GM23338 (cell line): ENCODE results near the gene L3MBTL4. TPM values are rescaled to one million over a fixed set of nuclear protein-coding genes. Genes with fewer than 3 reads are reported as not detected.
A peak's percentile ranks its signal among the peaks of the same experiment; 100 is the strongest.

Source experiments
- ATAC-seq: fragments of 200-7000 bp; cut with Tn5 transposase; 3 replicates; pipeline ENCODE4 v1.9.1; 2020
- DNase-seq: peaks from one replicate; pipeline ENCODE4 v3.0.0-alpha.2; 2015; ENCODE audit warnings: low spot score
- H2AFZ ChIP-seq: fragments of 200-600 bp; sonication (generic); 2 replicates; pipeline ENCODE4 v1.8.0; 2016; ENCODE audit warnings: antibody characterized with exemption, mild to moderate bottlenecking, moderate library complexity
- H3F3A ChIP-seq: fragments of 200-600 bp; sonication (generic); replicated peaks from 2 replicates; pipeline ENCODE4 v1.8.0; 2017; ENCODE audit warnings: antibody characterized with exemption, mixed run types, low read depth
- H3K27ac ChIP-seq: fragments of 200-600 bp; sonication (generic); 2 replicates; pipeline ENCODE4 v1.6.1; 2016; ENCODE audit warnings: low read depth
- H3K27me3 ChIP-seq: fragments of 200-600 bp; sonication (generic); 2 replicates; pipeline ENCODE4 v1.8.0; 2016; ENCODE audit warnings: mild to moderate bottlenecking, mixed run types, moderate library complexity; ENCODE audit not compliant: insufficient read depth
- H3K36me3 ChIP-seq: fragments of 200-600 bp; sonication (generic); 2 replicates; pipeline ENCODE4 v1.8.0; 2016; ENCODE audit warnings: mild to moderate bottlenecking; ENCODE audit not compliant: insufficient read depth
- H3K4me1 ChIP-seq: fragments of 200-600 bp; sonication (generic); 2 replicates; pipeline ENCODE4 v1.8.0; 2016; ENCODE audit warnings: mild to moderate bottlenecking, moderate library complexity; ENCODE audit not compliant: insufficient read depth
- H3K4me2 ChIP-seq: fragments of 200-600 bp; sonication (generic); 2 replicates; pipeline ENCODE4 v1.7.1; 2017; ENCODE audit warnings: mixed run types
- H3K4me3 ChIP-seq: fragments of 200-600 bp; sonication (generic); 2 replicates; pipeline ENCODE4 v1.6.1; 2016; ENCODE audit warnings: mixed run types
- H3K79me2 ChIP-seq: fragments of 200-600 bp; sonication (generic); replicated peaks from 2 replicates; pipeline ENCODE4 v1.8.0; 2017; ENCODE audit warnings: mild to moderate bottlenecking; ENCODE audit not compliant: insufficient read depth
- H3K9me2 ChIP-seq: fragments of 200-600 bp; sonication (generic); 2 replicates; pipeline ENCODE4 v1.8.0; 2017; ENCODE audit not compliant: insufficient read depth
- H4K20me1 ChIP-seq: fragments of 200-600 bp; sonication (generic); replicated peaks from 2 replicates; pipeline ENCODE4 v1.8.0; 2017; ENCODE audit warnings: mild to moderate bottlenecking; ENCODE audit not compliant: insufficient read depth
- H3K27ac Mint-ChIP-seq: 2 replicates; pipeline ENCODE4 v1.8.0; 2020; ENCODE audit warnings: inconsistent platforms, mild to moderate bottlenecking, moderate library complexity, mixed read lengths
- H3K27me3 Mint-ChIP-seq: 3 replicates; pipeline ENCODE4 v1.8.0; 2022; ENCODE audit warnings: low read depth, mild to moderate bottlenecking, moderate library complexity, mixed read lengths, inconsistent platforms; ENCODE audit not compliant: insufficient read depth, poor library complexity
- H3K36me3 Mint-ChIP-seq: 3 replicates; pipeline ENCODE4 v1.8.0; 2021; ENCODE audit warnings: low read depth, mild to moderate bottlenecking, inconsistent platforms, moderate library complexity, mixed read lengths
- H3K4me1 Mint-ChIP-seq: 3 replicates; pipeline ENCODE4 v1.8.0; 2020; ENCODE audit warnings: mild to moderate bottlenecking, inconsistent platforms, mixed read lengths
- H3K4me3 Mint-ChIP-seq: 3 replicates; pipeline ENCODE4 v1.8.0; 2021; ENCODE audit warnings: moderate library complexity, mild to moderate bottlenecking, inconsistent platforms, mixed read lengths
- H3K9me3 Mint-ChIP-seq: 3 replicates; pipeline ENCODE4 v1.8.0; 2020; ENCODE audit warnings: moderate library complexity, mild to moderate bottlenecking, inconsistent platforms, mixed read lengths
- CTCF ChIP-seq, 2 experiments: fragments of 200-600 bp in 1 of 2; sonication (generic) in 1 of 2; conservative IDR thresholded peaks; 2 replicates each; pipeline versions ENCODE4 v1.5.1 to v1.6.1; 2016 to 2017; ENCODE audit warnings: antibody characterized with exemption in 2 of 2, low read depth in 2 of 2, mild to moderate bottlenecking in 2 of 2, moderate library complexity in 1 of 2
- NANOG ChIP-seq: IDR thresholded peaks from 2 replicates; pipeline ENCODE4 v1.6.1; 2016; ENCODE audit warnings: antibody characterized with exemption, borderline replicate concordance
- REST ChIP-seq: IDR thresholded peaks from one replicate; pipeline ENCODE4 v1.6.1; 2018; ENCODE audit warnings: antibody characterized with exemption; ENCODE audit not compliant: unreplicated experiment
- polyA plus RNA-seq: library from polyadenylated mRNA; unstranded; fragments of >200 nt; fragmentation: Nextera tagmentation; extraction: Ambion mirVana; gene quantifications from 2 replicates; pipeline ENCODE4 v1.2.1, GENCODE V29; 2016
- total RNA-seq: library from RNA; depleted of rRNA; stranded (reverse); fragments of >200 nt; shearing (Covaris generic); gene quantifications from 2 replicates; pipeline ENCODE4 v1.2.3, GENCODE V29; 2014

L3MBTL4 gene
- total and polyA plus RNA-seq, 2 experiments from 2014 or later = 0.48 to 2.8 TPM

DNA sequence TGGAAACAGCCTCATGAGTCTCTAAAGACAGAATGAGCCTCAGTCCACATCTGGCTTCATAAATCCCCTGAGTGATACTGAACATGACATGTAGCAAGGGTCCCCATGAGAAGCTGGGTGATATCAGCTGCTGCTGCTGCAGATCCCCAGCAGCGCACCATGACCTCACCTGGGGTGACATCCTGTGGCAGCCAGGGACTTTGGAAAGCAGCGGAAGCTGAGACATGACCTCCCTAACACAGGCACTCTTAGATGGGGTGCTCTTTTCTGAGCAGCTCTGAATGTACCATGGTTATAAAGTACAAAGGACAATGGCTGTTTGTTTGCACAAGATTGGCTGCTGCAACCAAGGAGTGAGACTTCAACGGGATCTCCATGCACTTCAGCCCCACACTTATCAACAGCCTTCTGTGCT lies 444.7 kb downstream of the L3MBTL4 start:
- no peaks in the 10 kb centered on the region for H3K36me3 Mint-ChIP-seq
- peak; percentile 42 for ATAC-seq

More for the DNA sequence above, 444.7 kb downstream of the L3MBTL4 start:
- Histone ChIP-seq H3F3A (no peaks in the 10 kb centered on the region), H3K9me2 (0 out of 2 replicates have a peak, but pooled peaks cover 4% of the 10 kb centered on the region), H2AFZ (no peak overlapping the region), H3K4me3 (peak overlapping the region; percentile 30; the same call in 1 of the 2 replicates), H3K4me2 (peak overlapping the region; percentile 65), H3K79me2 (no peaks in the 10 kb centered on the region), H3K4me1 (peaks cover 32% of the 10 kb centered on the region), H3K36me3 (no peaks in the 10 kb centered on the region), H3K27ac (no peak overlapping the region), H3K27me3 (no peaks in the 10 kb centered on the region), H4K20me1 (no peaks in the 10 kb centered on the region)
- DNase-seq = peak; percentile 21
- Mint-ChIP-seq H3K27me3 (peaks cover 4% of the 10 kb centered on the region), H3K27ac (0 out of 2 replicates have a peak overlapping the region, but pooled peaks have one; percentile 56), H3K4me3 (no peak overlapping the region; the same call in 2 of the 3 replicates), H3K4me1 (peaks cover 38% of the 10 kb centered on the region), H3K9me3 (no peaks in the 10 kb centered on the region)
- TF ChIP-seq CTCF (conservative IDR thresholded peaks at IDR 0.05; ENCODE audit: low read depth in 2 of 2) (0 out of 4 replicates have a peak, but pooled peaks of 1 of the 2 experiments have one; percentile 20), NANOG (no peak), REST (no peak)
